Ovary (tissue), 9 donors: ENCODE results near the gene FAM120B. TPM values are rescaled to one million over a fixed set of nuclear protein-coding genes. Genes with fewer than 3 reads are reported as not detected.

Source experiments
- DNase-seq, 5 donors: peaks; one replicate each; pipeline ENCODE4 v3.0.0-alpha.2; 2019 to 2020
- H3K27ac ChIP-seq, 2 donors: fragments of 200-600 bp; one replicate each; pipeline versions ENCODE4 v1.5.1 to v1.8.0; 2019 to 2022
- H3K27me3 ChIP-seq: fragments of 200-600 bp; one replicate; pipeline ENCODE4 v1.8.0; 2022
- H3K36me3 ChIP-seq: fragments of 200-600 bp; sonication (generic); one replicate; pipeline ENCODE4 v1.5.1; 2019
- H3K4me1 ChIP-seq: one replicate; pipeline ENCODE4 v1.8.1; 2013; ENCODE audit warnings: mild to moderate bottlenecking, moderate library complexity; ENCODE audit not compliant: insufficient read depth
- H3K4me3 ChIP-seq: fragments of 200-600 bp; sonication (generic); one replicate; pipeline ENCODE4 v1.5.1; 2017
- H3K9me3 ChIP-seq, 2 donors: fragments of 200-600 bp in 1 of 2; sonication (generic) in 1 of 2; one replicate each; pipeline versions ENCODE4 v1.5.1 to v1.8.1; 2013 to 2019; ENCODE audit warnings: mild to moderate bottlenecking in 1 of 2, moderate library complexity in 1 of 2
- EP300 ChIP-seq: sonication (generic); formaldehyde crosslinking; IDR thresholded peaks from one replicate; pipeline ENCODE4 v1.6.1; 2017; ENCODE audit warnings: antibody characterized with exemption
- POLR2A ChIP-seq: fragments of 450-650 bp; IDR thresholded peaks from one replicate; pipeline ENCODE4 v1.6.1; 2017; ENCODE audit warnings: antibody characterized with exemption, mild to moderate bottlenecking, moderate library complexity
- WGBS, 3 donors: extraction: QIAGEN DNeasy Blood & Tissue Kit in 1 of 3; methylation state at CpG; one replicate each; pipeline versions ENCODE4 v1.1.5 to v1.1.7; 2013 to 2017; 5-methylcytosine and 5-hydroxymethylcytosine counted together
- intact Hi-C, 4 donors: fragments of 100-400 bp; cut with DNase I; formaldehyde crosslinking; loops; one replicate each; pipeline versions ENCODE4 v1.11.0 to v1.15.1; 2022 to 2023
- polyA plus RNA-seq, 2 donors: library from polyadenylated mRNA; stranded (reverse); fragments of 200-250 nt in 1 of 2; fragments of 350-450 nt in 1 of 2; fragmentation: Illumina TruSeq in 1 of 2; extraction: RNeasy Lipid Tissue Mini Kit (QIAGEN cat#74804) in 1 of 2; gene quantifications; one replicate each; pipeline ENCODE4 v1.2.3, GENCODE V29; 2013 to 2014
- total RNA-seq, 7 donors: library from RNA; depleted of rRNA in 2 of 7; stranded (reverse); fragments of >200 nt in 2 of 7; fragmentation: NEBNext Ultra II Directional in 3 of 7; extraction: Animal tissue kit (Norgen Biotek cat#: 25700) in 3 of 7; gene quantifications; one replicate each; pipeline versions ENCODE4 v1.1.0 to v1.2.4, GENCODE V29; 2016 to 2023
- TF ChIP-seq, protein P1 (sequence below), 3 donors: fragments of 450-650 bp in 2 of 3; fragments of 200-600 bp in 1 of 3; IDR thresholded peaks; one replicate each; pipeline versions ENCODE4 v1.5.1 to v1.8.0; 2016 to 2022; ENCODE audit warnings: antibody characterized with exemption in 3 of 3, mild to moderate bottlenecking in 1 of 3
- donor health status: DM: no; HTN: no; CAD: no; lungs with moderate emphysema.
- donor health status: DM: no; HTN: no; CAD: no.
- donor health status: Bipolar disorder and iron deficiency.
- donor health status: DM: yes; HTN: yes; CAD: no.
- donor health status: DM: no; HTN: no; CAD: no.
- donor health status: DM: yes; HTN: yes; CAD: no.

FAM120B gene
- total and polyA plus RNA-seq, 9 donors = 10.6 to 39.3 (median 28.4) TPM

GRCh38 chr6:170279977-170280688 lies 26.4 kb upstream of the FAM120B start:
- DNase-seq = peak; percentile 67 to 86 (median 82)
- H3K27me3 ChIP-seq = no peaks in the 10 kb centered on the region
- H3K9me3 ChIP-seq = no peaks in the 10 kb centered on the region
- H3K4me1 ChIP-seq = peaks cover 19% of the 10 kb centered on the region
- H3K27ac ChIP-seq = peak overlapping the region in 1 of 2 donors; percentile 46
- intact Hi-C loops = no loop called here
- no peaks in the 10 kb centered on the region for H3K36me3 ChIP-seq
- TF ChIP-seq, protein P1, sequence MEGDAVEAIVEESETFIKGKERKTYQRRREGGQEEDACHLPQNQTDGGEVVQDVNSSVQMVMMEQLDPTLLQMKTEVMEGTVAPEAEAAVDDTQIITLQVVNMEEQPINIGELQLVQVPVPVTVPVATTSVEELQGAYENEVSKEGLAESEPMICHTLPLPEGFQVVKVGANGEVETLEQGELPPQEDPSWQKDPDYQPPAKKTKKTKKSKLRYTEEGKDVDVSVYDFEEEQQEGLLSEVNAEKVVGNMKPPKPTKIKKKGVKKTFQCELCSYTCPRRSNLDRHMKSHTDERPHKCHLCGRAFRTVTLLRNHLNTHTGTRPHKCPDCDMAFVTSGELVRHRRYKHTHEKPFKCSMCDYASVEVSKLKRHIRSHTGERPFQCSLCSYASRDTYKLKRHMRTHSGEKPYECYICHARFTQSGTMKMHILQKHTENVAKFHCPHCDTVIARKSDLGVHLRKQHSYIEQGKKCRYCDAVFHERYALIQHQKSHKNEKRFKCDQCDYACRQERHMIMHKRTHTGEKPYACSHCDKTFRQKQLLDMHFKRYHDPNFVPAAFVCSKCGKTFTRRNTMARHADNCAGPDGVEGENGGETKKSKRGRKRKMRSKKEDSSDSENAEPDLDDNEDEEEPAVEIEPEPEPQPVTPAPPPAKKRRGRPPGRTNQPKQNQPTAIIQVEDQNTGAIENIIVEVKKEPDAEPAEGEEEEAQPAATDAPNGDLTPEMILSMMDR (IDR thresholded peaks at IDR 0.05) = no peak
- no peak for TF ChIP-seq POLR2A
- TF ChIP-seq EP300 = no peak
- peak overlapping the region; percentile 28 for H3K4me3 ChIP-seq
- 11 to 38% (median 21%) methylated on average over 36 of the region's 36 CpGs for WGBS, 3 donors

DNA sequence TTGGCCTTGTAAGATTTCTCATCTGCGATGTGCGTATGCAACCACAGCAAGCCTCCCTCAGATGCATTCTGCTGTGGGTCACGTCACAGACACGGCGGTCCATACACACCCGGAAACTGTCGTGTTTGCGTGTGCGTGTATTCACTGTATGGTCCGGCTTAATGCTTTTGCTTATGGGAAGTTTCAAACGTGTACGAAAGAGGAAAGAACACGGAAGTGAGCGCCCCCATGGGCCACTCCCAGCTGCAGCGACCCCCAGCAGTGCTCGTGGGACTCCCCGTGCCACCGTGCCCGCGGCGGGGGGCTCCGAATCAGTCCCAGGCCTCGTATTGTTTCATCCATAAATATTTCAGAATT lies 25.9 kb upstream of the FAM120B start:
- intact Hi-C loops = no loop called here
- H3K36me3 ChIP-seq = no peaks in the 10 kb centered on the region
- 16 to 24% (median 23%) methylated on average over 23 of the region's 23 CpGs for WGBS, 3 donors
- H3K27ac ChIP-seq = no peak overlapping the region
- no peaks in the 10 kb centered on the region for H3K27me3 ChIP-seq
- peaks cover 19% of the 10 kb centered on the region for H3K4me1 ChIP-seq
- no peak for TF ChIP-seq EP300
- TF ChIP-seq, protein P1 (IDR thresholded peaks at IDR 0.05) = no peak
- TF ChIP-seq POLR2A = no peak
- no peak for DNase-seq
- H3K4me3 ChIP-seq = peak overlapping the region; percentile 28
- no peaks in the 10 kb centered on the region for H3K9me3 ChIP-seq

- peak in 1 of 5 donors; percentile 38 for DNase-seq
- no peaks in the 10 kb centered on the region for H3K27me3 ChIP-seq
- no peak overlapping the region for H3K27ac ChIP-seq
- no peaks in the 10 kb centered on the region for H3K36me3 ChIP-seq
- peaks cover 16% of the 10 kb centered on the region for H3K4me1 ChIP-seq
- no peak overlapping the region for H3K4me3 ChIP-seq
- no peaks in the 10 kb centered on the region for H3K9me3 ChIP-seq
- TF ChIP-seq, protein P1 (IDR thresholded peaks at IDR 0.05) = no peak
- no peak for TF ChIP-seq POLR2A
- no peak for TF ChIP-seq EP300
- intact Hi-C loops = no loop called here
- 87 to 91% (median 87%) methylated on average over 48 of the region's 48 CpGs for WGBS, 3 donors
Observed at GRCh38 chr6:170281331-170282292, 24.9 kb upstream of the FAM120B start.

DNA sequence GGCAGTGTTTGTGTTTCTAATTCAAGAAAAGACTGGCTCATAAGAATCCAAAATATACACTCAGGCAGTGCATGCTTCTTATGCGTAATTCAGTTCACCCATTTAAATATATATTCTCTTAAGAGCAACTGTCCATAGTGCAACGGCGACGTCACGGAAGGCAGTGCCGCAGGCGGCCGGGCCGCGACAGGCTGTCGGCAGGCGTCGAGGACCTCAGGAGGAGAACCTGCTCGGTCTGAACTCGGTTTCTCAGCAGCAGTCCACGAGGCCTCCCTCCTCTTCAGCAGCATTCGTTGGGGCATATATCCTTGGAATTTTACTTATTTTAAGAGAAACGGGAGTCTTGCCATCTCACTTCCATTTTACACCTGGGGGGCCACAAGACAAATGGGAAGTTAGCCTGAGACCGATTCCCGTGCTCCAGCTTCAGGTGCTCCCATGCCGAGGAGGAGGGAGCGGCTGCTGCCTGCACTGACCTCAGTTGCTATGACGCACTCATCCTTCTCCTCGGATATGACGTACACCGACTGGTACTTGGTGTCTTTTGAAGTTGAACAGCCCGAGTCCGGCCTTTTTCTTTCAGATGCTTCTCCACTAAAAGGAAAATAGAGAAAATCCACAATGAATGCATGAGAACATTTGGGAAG lies 23.9 kb upstream of the FAM120B start:
- 94 to 95% (median 94%) methylated on average over 28 of the region's 28 CpGs for WGBS, 3 donors
- Histone ChIP-seq H3K27me3 (no peaks in the 10 kb centered on the region), H3K27ac (no peak overlapping the region), H3K9me3 (no peaks in the 10 kb centered on the region), H3K4me3 (no peak overlapping the region), H3K36me3 (no peaks in the 10 kb centered on the region), H3K4me1 (peaks cover 20% of the 10 kb centered on the region)
- TF ChIP-seq, protein P1 (IDR thresholded peaks at IDR 0.05) = no peak
- TF ChIP-seq EP300 (no peak), POLR2A (no peak)
- peak in 2 of 5 donors; percentile 8 to 32 for DNase-seq
- intact Hi-C loops = no loop called here
